ENCODE data around the gene WDR47. TPM values are rescaled to one million over a fixed set of nuclear protein-coding genes. Genes with fewer than 3 reads are reported as not detected.

WDR47 gene
- total and polyA plus RNA-seq, 4 donors, result 1.2 to 4.1 (median 2.5) TPM

GRCh38 chr1:108925920-108926319 is 116.0 kb downstream of the WDR47 start:
- no peak overlapping the region for H3K4me3 ChIP-seq (ENCODE audit: low read depth in 1 of 3, low read length in 3 of 3)
- no peaks in the 10 kb centered on the region for H3K9me3 ChIP-seq (ENCODE audit: control insufficient read depth in 4 of 4, low read length in 3 of 4)
- H3K36me3 ChIP-seq (ENCODE audit: control insufficient read depth in 4 of 4, insufficient read depth in 3 of 4, low read depth in 1 of 4, low read length in 3 of 4), result peaks cover 6 to 37% (median 26%) of the 10 kb centered on the region in 4 donors
- 98% methylated on average over 2 of the region's 2 CpGs for WGBS
- DNase-seq (ENCODE audit: low spot score), result no peak
- H3K4me1 ChIP-seq (ENCODE audit: control insufficient read depth in 4 of 4, insufficient read depth in 4 of 4, low read length in 3 of 4), result no peaks in the 10 kb centered on the region
- H3K9ac ChIP-seq (ENCODE audit: low read depth in 1 of 2, low read length in 2 of 2), result no peak overlapping the region
- H3K27ac ChIP-seq (ENCODE audit: low read depth in 1 of 2, low read length in 2 of 2), result no peak overlapping the region
- H3K27me3 ChIP-seq (ENCODE audit: control insufficient read depth in 4 of 4, insufficient read depth in 4 of 4, low read length in 3 of 4), result no peaks in the 10 kb centered on the region
- TF ChIP-seq NR2F2 (IDR thresholded peaks at IDR 0.05), result no peak
- no peak for TF ChIP-seq RAD21 (IDR thresholded peaks at IDR 0.05)
- TF ChIP-seq EGR1 (IDR thresholded peaks at IDR 0.05; ENCODE audit: low read depth in 2 of 2), result no peak
- no peak for TF ChIP-seq ZBTB33 (IDR thresholded peaks at IDR 0.05)
- TF ChIP-seq HNF4A (conservative IDR thresholded peaks at IDR 0.05), result no peak
- no peak for TF ChIP-seq MAX (IDR thresholded peaks at IDR 0.05)
- TF ChIP-seq HNF4G (IDR thresholded peaks at IDR 0.05), result no peak
- no peak for TF ChIP-seq ATF3 (IDR thresholded peaks at IDR 0.05)
- no peak for TF ChIP-seq GABPA (IDR thresholded peaks at IDR 0.05 in 1 of 2, conservative IDR thresholded peaks at IDR 0.05 in 1 of 2)
- no peak for TF ChIP-seq FOXA2 (IDR thresholded peaks at IDR 0.05)
- no peak for TF ChIP-seq JUND (IDR thresholded peaks at IDR 0.05)
- TF ChIP-seq REST (IDR thresholded peaks at IDR 0.05), result no peak

Small RNAs within 50 kb of the gene (small RNA-seq; reads per million reads assigned to genes)
- gene BX679664.1, result not detected
- not detected for gene BX679664.2

Other genes with a start within 250 kb of the WDR47 start
- not detected for gene AKNAD1, start 185.0 kb downstream of the WDR47 start, total RNA-seq
- gene AKNAD1, start 185.0 kb downstream of the WDR47 start, polyA plus RNA-seq, result not detected
- gene GPSM2, start 165.1 kb downstream of the WDR47 start, total RNA-seq, result 10 to 100 TPM in 1 of 2 donors, under 1 TPM in 1; 0.33 to 28.9 TPM
- 1 to 10 TPM in 1 of 2 donors, under 1 TPM in 1; 0.61 to 1.5 TPM for gene GPSM2, start 165.1 kb downstream of the WDR47 start, polyA plus RNA-seq
- gene CLCC1, start 78.6 kb downstream of the WDR47 start, total RNA-seq, result 10 to 100 TPM; 16.5 to 39.3 TPM
- 10 to 100 TPM; 11.6 to 14.0 TPM for gene CLCC1, start 78.6 kb downstream of the WDR47 start, polyA plus RNA-seq
- gene TAF13, start 33.9 kb upstream of the WDR47 start, total RNA-seq, result 10 to 100 TPM; 19.3 to 31.7 TPM
- 10 to 100 TPM; 17.9 to 21.0 TPM for gene TAF13, start 33.9 kb upstream of the WDR47 start, polyA plus RNA-seq
- gene TMEM167B, start 48.7 kb upstream of the WDR47 start, total RNA-seq, result 10 to 100 TPM; 13.6 to 15.4 TPM
- gene TMEM167B, start 48.7 kb upstream of the WDR47 start, polyA plus RNA-seq, result 10 to 100 TPM in 1 of 2 donors, 1 to 10 TPM in 1; 5.4 to 12.7 TPM
- under 1 TPM; 0.17 to 0.42 TPM for gene ELAPOR1, start 72.0 kb upstream of the WDR47 start, total RNA-seq
- gene ELAPOR1, start 72.0 kb upstream of the WDR47 start, polyA plus RNA-seq, result under 1 TPM in 1 of 2 donors, not detected in 1; 0.13 TPM
- gene SARS1, start 171.8 kb upstream of the WDR47 start, total RNA-seq, result 100 to 1,000 TPM in 1 of 2 donors, 10 to 100 TPM in 1; 57.5 to 104 TPM
- 100 to 1,000 TPM in 1 of 2 donors, 10 to 100 TPM in 1; 81.8 to 132 TPM for gene SARS1, start 171.8 kb upstream of the WDR47 start, polyA plus RNA-seq
- gene CELSR2, start 207.4 kb upstream of the WDR47 start, total RNA-seq, result 1 to 10 TPM; 1.5 to 1.6 TPM
- gene CELSR2, start 207.4 kb upstream of the WDR47 start, polyA plus RNA-seq, result under 1 TPM; 0.73 to 0.78 TPM
- 1 to 10 TPM in 1 of 2 donors, under 1 TPM in 1; 0.25 to 2.6 TPM for gene PSRC1, start 241.0 kb upstream of the WDR47 start, total RNA-seq
- gene PSRC1, start 241.0 kb upstream of the WDR47 start, polyA plus RNA-seq, result 1 to 10 TPM in 1 of 2 donors, under 1 TPM in 1; 0.76 to 1.4 TPM